Stimulated activated naive B cell treated with anti-CD40 and anti-IgM and Interleukin-4, amounts not matched to agents 10 μg/mL and 1 μg/mL and 100 μg/mL, for 72 hours (primary cell): Measurements from ENCODE around the gene NREP.

Source experiments
- ATAC-seq, 2 donors: fragments of 150-1000 bp; cut with Tn5 transposase; replicated peaks; 2 replicates each; pipeline ENCODE4 v1.10.0; 2021; ENCODE audit warnings: moderate library complexity in 1 of 2
- DNase-seq: peaks from one replicate; pipeline ENCODE4 v3.0.0; 2021
- H3K27ac Mint-ChIP-seq: one replicate; pipeline ENCODE4 v1.8.0; 2022; ENCODE audit warnings: mild to moderate bottlenecking, mixed read lengths
- H3K27me3 Mint-ChIP-seq, 2 donors: one replicate each; pipeline ENCODE4 v1.8.0; 2022; ENCODE audit warnings: mixed read lengths in 2 of 2
- H3K36me3 Mint-ChIP-seq, 2 donors: one replicate each; pipeline ENCODE4 v1.8.0; 2022; ENCODE audit warnings: mixed read lengths in 2 of 2, mild to moderate bottlenecking in 1 of 2
- H3K4me1 Mint-ChIP-seq, 2 donors: one replicate each; pipeline ENCODE4 v1.8.0; 2022; ENCODE audit warnings: mixed read lengths in 2 of 2, mild to moderate bottlenecking in 1 of 2
- H3K4me3 Mint-ChIP-seq, 2 donors: one replicate each; pipeline ENCODE4 v1.8.0; 2022; ENCODE audit warnings: mild to moderate bottlenecking in 2 of 2, mixed read lengths in 2 of 2, moderate library complexity in 1 of 2
- H3K9me3 Mint-ChIP-seq, 2 donors: one replicate each; pipeline ENCODE4 v1.8.0; 2022; ENCODE audit warnings: mixed read lengths in 2 of 2, mild to moderate bottlenecking in 1 of 2

NREP gene

GRCh38 chr5:111756581-111757354 lies at the start of gene NREP:
NREP (minus strand) TSS chr5:111757194; CDS start chr5:111755772, 1,422 bp downstream.
- Mint-ChIP-seq H3K4me3 (peak within 1 kb of the TSS; percentile 88 to 92), H3K4me1 (peaks cover 8 to 26% of the 10 kb centered on the region in 2 donors), H3K27ac (peak within 1 kb of the TSS; percentile 82), H3K36me3 (no peaks in the 10 kb centered on the region), H3K27me3 (no peaks in the 10 kb centered on the region), H3K9me3 (no peaks in the 10 kb centered on the region)
- DNase-seq (no peak), ATAC-seq (peak in 1 of 2 donors; percentile 0)

GRCh38 chr5:111806753-111807152 lies 49.8 kb upstream of the NREP start:
- Mint-ChIP-seq H3K4me3 (no peak overlapping the region), H3K9me3 (peaks cover 0 to 1% of the 10 kb centered on the region in 2 donors), H3K4me1 (no peaks in the 10 kb centered on the region), H3K27ac (no peak overlapping the region), H3K27me3 (no peaks in the 10 kb centered on the region), H3K36me3 (no peaks in the 10 kb centered on the region)
- DNase-seq (no peak), ATAC-seq (no peak)

GRCh38 chr5:111806156-111806555 lies 49.2 kb upstream of the NREP start:
- DNase-seq, result no peak
- no peak overlapping the region for H3K4me3 Mint-ChIP-seq
- H3K27ac Mint-ChIP-seq, result no peak overlapping the region
- H3K4me1 Mint-ChIP-seq, result no peaks in the 10 kb centered on the region
- H3K27me3 Mint-ChIP-seq, result no peaks in the 10 kb centered on the region
- no peak for ATAC-seq
- H3K9me3 Mint-ChIP-seq, result peaks cover 0 to 1% of the 10 kb centered on the region in 2 donors
- H3K36me3 Mint-ChIP-seq, result no peaks in the 10 kb centered on the region

GRCh38 chr5:111805071-111805470 lies 48.1 kb upstream of the NREP start:
- no peak overlapping the region for H3K27ac Mint-ChIP-seq
- H3K9me3 Mint-ChIP-seq, result peaks cover 0 to 1% of the 10 kb centered on the region in 2 donors
- no peak for DNase-seq
- H3K4me3 Mint-ChIP-seq, result no peak overlapping the region
- no peak for ATAC-seq
- H3K27me3 Mint-ChIP-seq, result no peaks in the 10 kb centered on the region
- H3K4me1 Mint-ChIP-seq, result no peaks in the 10 kb centered on the region
- H3K36me3 Mint-ChIP-seq, result no peaks in the 10 kb centered on the region

- peaks cover 0 to 3% of the 10 kb centered on the region in 2 donors for H3K9me3 Mint-ChIP-seq
- DNase-seq (no peak), ATAC-seq (no peak)
- H3K27ac Mint-ChIP-seq, result no peak overlapping the region
- no peak overlapping the region for H3K4me3 Mint-ChIP-seq
- no peaks in the 10 kb centered on the region for H3K27me3 Mint-ChIP-seq
- no peaks in the 10 kb centered on the region for H3K36me3 Mint-ChIP-seq
- no peaks in the 10 kb centered on the region for H3K4me1 Mint-ChIP-seq
Observed at GRCh38 chr5:111800351-111800750, 43.4 kb upstream of the NREP start.

GRCh38 chr5:111795142-111795541 lies 38.1 kb upstream of the NREP start:
- Mint-ChIP-seq H3K4me1 (no peaks in the 10 kb centered on the region), H3K4me3 (no peak overlapping the region), H3K27ac (no peak overlapping the region), H3K27me3 (no peaks in the 10 kb centered on the region), H3K36me3 (no peaks in the 10 kb centered on the region), H3K9me3 (peaks cover 0 to 5% of the 10 kb centered on the region in 2 donors)
- DNase-seq (no peak), ATAC-seq (no peak)

GRCh38 chr5:111792471-111793058 lies 35.6 kb upstream of the NREP start:
- DNase-seq, result no peak
- Mint-ChIP-seq H3K4me3 (no peak overlapping the region), H3K4me1 (no peaks in the 10 kb centered on the region), H3K36me3 (no peaks in the 10 kb centered on the region), H3K27me3 (no peaks in the 10 kb centered on the region), H3K27ac (no peak overlapping the region), H3K9me3 (peaks cover 0 to 5% of the 10 kb centered on the region in 2 donors)
- ATAC-seq, result no peak

GRCh38 chr5:111790295-111790694 lies 33.3 kb upstream of the NREP start:
- ATAC-seq (no peak), DNase-seq (no peak)
- Mint-ChIP-seq H3K4me1 (no peaks in the 10 kb centered on the region), H3K27ac (no peak overlapping the region), H3K9me3 (peaks cover 0 to 3% of the 10 kb centered on the region in 2 donors), H3K27me3 (no peaks in the 10 kb centered on the region), H3K36me3 (no peaks in the 10 kb centered on the region), H3K4me3 (no peak overlapping the region)

GRCh38 chr5:111787006-111787405 lies 30.0 kb upstream of the NREP start:
- no peaks in the 10 kb centered on the region for H3K9me3 Mint-ChIP-seq
- no peak for DNase-seq

GRCh38 chr5:111784491-111785181 lies 27.6 kb upstream of the NREP start:
- no peaks in the 10 kb centered on the region for H3K27me3 Mint-ChIP-seq

More at GRCh38 chr5:111787006-111787405, 30.0 kb upstream of the NREP start:
- no peak for ATAC-seq
- Mint-ChIP-seq H3K27ac (no peak overlapping the region), H3K4me3 (no peak overlapping the region), H3K36me3 (no peaks in the 10 kb centered on the region), H3K27me3 (no peaks in the 10 kb centered on the region), H3K4me1 (no peaks in the 10 kb centered on the region)

GRCh38 chr5:111783537-111783936 lies 26.5 kb upstream of the NREP start:
- ATAC-seq, result no peak

More at GRCh38 chr5:111784491-111785181, 27.6 kb upstream of the NREP start:
- no peaks in the 10 kb centered on the region for H3K9me3 Mint-ChIP-seq
- DNase-seq, result no peak
- no peaks in the 10 kb centered on the region for H3K4me1 Mint-ChIP-seq
- H3K27ac Mint-ChIP-seq, result no peak overlapping the region
- no peaks in the 10 kb centered on the region for H3K36me3 Mint-ChIP-seq
- H3K4me3 Mint-ChIP-seq, result no peak overlapping the region
- ATAC-seq, result no peak

GRCh38 chr5:111782216-111782615 lies 25.2 kb upstream of the NREP start:
- ATAC-seq (no peak), DNase-seq (no peak)
- H3K9me3 Mint-ChIP-seq, result no peaks in the 10 kb centered on the region
- no peaks in the 10 kb centered on the region for H3K36me3 Mint-ChIP-seq
- no peak overlapping the region for H3K4me3 Mint-ChIP-seq
- H3K27ac Mint-ChIP-seq, result no peak overlapping the region
- H3K27me3 Mint-ChIP-seq, result no peaks in the 10 kb centered on the region
- no peaks in the 10 kb centered on the region for H3K4me1 Mint-ChIP-seq

More at GRCh38 chr5:111783537-111783936, 26.5 kb upstream of the NREP start:
- no peak for DNase-seq
- Mint-ChIP-seq H3K27ac (no peak overlapping the region), H3K4me1 (no peaks in the 10 kb centered on the region), H3K4me3 (no peak overlapping the region), H3K9me3 (no peaks in the 10 kb centered on the region), H3K36me3 (no peaks in the 10 kb centered on the region), H3K27me3 (no peaks in the 10 kb centered on the region)

- no peaks in the 10 kb centered on the region for H3K27me3 Mint-ChIP-seq
- H3K4me3 Mint-ChIP-seq, result no peak overlapping the region
- H3K9me3 Mint-ChIP-seq, result no peaks in the 10 kb centered on the region
- ATAC-seq (no peak), DNase-seq (no peak)
- H3K36me3 Mint-ChIP-seq, result no peaks in the 10 kb centered on the region
- no peak overlapping the region for H3K27ac Mint-ChIP-seq
- H3K4me1 Mint-ChIP-seq, result peaks cover 2 to 4% of the 10 kb centered on the region in 2 donors
Observed at GRCh38 chr5:111781200-111781599, 24.2 kb upstream of the NREP start.

- peaks cover 0 to under 1% of the 10 kb centered on the region in 2 donors for H3K27me3 Mint-ChIP-seq
- H3K4me1 Mint-ChIP-seq, result peaks cover 2 to 5% of the 10 kb centered on the region in 2 donors
- ATAC-seq, result no peak
- no peak for DNase-seq
- no peak overlapping the region for H3K4me3 Mint-ChIP-seq
- no peak overlapping the region for H3K27ac Mint-ChIP-seq
- H3K36me3 Mint-ChIP-seq, result no peaks in the 10 kb centered on the region
- no peaks in the 10 kb centered on the region for H3K9me3 Mint-ChIP-seq
Observed at GRCh38 chr5:111779922-111780292, 22.9 kb upstream of the NREP start.
